Skeletal muscle cell (primary cell): ENCODE measurements around the gene BARHL1.

Experiments used
- DNase-seq: peaks from one replicate; pipeline ENCODE4 v3.0.0-alpha.2; 2010; ENCODE audit warnings: low read depth
- H3K4me3 ChIP-seq: 2 replicates; pipeline ENCODE4 v1.5.1; 2011; ENCODE audit warnings: low read depth, mild to moderate bottlenecking, control low read depth, low read length, moderate library complexity

The BARHL1 gene

DNA sequence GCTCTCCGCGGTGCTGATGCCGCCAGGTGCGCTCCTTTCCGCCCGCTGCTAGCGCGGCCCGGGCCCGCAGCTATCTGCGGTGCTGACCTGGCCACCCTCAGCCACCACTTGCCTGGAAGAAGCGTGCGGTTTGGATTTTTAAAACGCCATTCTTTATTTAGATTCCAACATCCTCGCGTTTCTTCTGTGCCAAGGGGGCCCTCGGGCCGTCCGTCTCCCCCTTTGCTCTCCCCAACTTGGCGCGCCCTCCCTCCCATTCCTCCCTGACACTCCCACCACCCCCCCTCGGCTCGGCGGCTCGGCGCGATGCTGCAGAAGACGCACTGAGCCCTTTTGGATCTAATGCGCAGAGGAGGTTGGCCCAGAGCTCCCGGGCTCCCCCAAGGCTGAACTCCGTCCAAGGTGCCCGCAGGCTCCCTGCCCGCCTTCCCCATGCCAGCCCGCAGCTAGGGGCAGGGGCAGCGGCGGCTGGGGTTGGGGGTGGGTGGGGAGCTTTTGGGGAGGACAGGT, at the start of gene BARHL1:
Gene BARHL1, plus strand, starts transcription at position 331 of the 510 bp plus-strand sequence. CDS start 192 bp downstream, outside the sequence.
- peak within 1 kb of the TSS; percentile 27 for H3K4me3 ChIP-seq
- no peak for DNase-seq

DNA sequence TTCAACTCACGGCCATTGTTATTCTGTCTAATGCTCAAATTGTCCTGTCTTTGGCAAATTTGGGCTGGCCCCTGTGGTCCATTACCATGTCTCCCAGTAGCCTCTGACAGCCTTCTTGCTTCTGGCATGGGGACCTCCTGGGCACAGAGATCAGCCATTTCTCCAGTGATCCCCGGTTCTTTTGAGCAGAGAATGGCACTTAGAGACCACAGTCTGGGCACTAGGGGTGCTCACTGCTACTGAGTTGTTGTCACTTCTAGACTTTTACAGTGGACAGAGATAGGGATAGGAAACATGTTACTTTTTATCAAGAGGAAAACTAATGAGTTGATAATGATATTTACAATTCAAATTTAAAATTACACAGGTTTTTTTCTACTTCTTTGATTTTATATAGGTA, 47.6 kb upstream of the BARHL1 start:
- no peak for DNase-seq
- H3K4me3 ChIP-seq, result no peak overlapping the region

DNA sequence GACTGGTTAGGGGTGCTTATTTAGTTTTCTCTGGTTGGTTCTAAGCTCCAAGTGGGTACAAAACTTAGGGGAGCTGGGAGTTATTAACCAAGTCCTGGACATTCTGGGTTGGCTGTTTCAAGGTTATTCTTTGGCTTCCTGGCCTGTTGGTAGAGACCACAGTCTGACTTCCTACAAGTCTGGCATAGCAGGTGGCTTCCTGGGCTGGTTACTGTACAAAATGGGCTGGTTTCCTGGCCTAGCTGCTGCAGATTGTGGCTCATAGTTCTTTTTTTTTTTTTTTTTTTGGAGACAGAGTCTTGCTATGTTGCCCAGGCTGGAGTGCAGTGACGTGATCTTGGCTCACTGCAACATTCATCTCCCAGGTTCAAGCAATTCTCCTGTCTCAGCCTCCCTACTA, 46.3 kb upstream of the BARHL1 start:
- no peak overlapping the region for H3K4me3 ChIP-seq
- no peak for DNase-seq

DNA sequence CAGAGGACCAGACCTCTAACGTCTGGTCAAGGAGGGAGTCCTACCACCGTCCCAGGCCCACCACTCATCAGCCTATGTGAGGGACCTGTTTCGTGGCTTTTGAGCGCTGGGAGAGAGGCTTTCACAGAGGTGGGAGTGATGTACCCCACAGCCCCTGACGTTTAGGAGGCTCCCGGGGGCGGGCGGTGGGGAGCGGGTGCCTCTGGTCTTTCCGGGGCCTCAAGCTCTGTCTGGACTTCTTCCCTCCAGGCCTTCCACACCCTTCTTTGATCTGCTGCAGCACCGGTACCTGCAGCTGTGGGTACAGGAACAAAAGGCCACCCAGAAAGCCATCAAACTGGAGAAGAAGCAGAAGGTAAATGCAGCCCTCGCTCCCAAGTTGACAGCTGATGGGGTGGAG, 45.1 kb upstream of the BARHL1 start:
- no peak for DNase-seq
- H3K4me3 ChIP-seq, result no peak overlapping the region

DNA sequence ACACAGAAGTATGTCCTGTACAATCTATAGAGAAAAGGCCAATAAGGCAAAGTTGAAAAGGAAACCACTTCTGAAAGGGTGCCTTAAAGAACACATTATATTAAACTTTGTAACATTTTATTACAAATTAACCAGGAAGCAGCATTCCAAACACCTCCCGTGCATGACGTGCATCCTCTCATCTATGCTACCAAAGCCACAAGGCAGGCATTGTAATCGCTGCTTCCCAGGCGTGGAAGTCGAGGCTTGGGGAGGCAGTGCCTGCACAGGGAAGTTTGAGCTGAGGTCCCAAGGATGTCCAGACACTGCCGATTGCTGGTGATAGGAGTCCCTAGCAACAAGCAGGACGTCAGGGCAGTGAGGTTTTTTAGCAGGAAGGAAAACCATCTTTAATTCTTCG, 44.3 kb upstream of the BARHL1 start:
- no peak overlapping the region for H3K4me3 ChIP-seq
- no peak for DNase-seq

DNA sequence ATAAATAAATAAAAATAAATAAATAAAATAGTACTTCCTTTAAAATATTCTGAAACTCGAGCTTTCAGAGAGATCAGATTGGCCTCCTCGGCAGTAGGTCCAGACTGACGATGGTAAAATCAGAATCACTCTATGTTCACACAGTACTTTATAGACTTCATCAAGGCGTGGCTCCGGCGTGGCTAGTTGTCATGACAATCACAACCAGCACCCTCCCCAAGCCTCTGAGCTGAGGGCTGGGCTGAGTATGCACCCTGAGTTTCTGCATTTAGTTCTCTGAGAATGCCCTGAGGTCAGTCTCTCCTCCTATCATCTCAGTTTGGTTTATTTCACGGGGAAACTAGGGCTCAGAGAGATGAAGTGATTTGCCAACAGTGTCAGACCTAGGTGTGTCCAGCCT, 43.3 kb upstream of the BARHL1 start:
- no peak for DNase-seq
- no peak overlapping the region for H3K4me3 ChIP-seq

DNA sequence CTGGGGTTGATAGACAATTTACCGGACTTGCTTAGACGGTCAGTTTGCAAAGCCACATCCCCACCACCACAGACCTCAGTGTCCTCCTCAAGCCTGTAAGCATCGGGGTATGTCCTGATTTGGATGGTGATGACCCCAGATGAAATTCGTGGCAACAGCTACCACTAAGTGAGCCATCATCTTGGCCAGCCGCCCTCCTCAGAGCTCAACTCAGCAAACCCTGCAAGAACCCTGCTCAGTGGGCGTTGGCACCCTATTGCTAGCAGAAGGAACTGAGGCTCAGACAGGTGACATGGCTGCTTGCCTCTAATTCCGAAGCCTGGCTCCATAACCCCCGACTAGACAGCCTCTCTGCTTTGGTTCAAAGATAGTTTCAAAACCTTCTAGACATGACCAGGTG, 41.4 kb upstream of the BARHL1 start:
- DNase-seq, result no peak
- H3K4me3 ChIP-seq, result no peak overlapping the region

DNA sequence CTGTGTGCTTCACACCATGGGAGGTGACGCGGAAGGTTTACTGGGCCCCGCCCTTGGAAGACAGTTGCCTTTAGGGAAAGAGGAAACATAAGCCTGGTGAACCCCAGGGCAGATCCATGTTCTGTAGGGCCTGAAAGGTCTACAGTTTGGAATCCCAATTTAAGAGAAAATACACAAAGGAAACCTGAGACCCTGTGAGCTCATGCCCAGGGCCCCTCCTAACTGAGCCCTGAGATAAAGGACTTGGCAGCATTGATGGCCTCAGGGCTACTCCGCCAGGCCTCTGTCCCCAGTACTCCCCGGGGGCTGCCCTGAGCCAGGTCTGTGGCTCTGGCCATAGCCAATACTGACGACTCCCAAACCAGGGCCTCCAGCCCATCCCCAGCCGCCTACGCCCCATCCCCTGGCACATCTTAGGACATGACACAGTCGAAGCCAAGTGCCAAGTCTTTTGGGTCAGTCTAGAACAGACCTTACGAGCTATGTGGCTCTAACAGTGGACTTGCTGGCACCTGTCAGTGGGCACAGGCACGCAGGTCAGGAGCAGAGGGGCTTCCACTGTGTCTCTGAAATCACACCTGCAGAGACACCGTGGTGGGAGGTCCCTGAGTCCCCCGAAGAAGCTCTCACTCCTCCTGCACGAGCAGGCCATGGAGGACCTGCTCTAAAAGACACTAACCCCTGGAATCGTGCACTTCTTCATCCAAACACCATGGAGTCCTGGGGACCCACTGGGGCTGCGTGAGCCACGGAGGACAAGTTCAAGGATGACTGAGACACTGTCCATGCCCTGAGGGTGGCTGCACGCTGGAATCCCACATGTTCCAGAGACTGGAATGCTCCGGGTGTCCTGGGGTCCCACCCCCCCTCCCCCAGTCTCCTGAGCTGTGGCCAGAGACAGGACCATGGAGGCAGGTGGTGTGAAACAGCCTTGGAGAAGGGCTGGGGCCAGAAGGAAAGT, 40.3 kb upstream of the BARHL1 start:
- H3K4me3 ChIP-seq, result no peak overlapping the region
- DNase-seq, result no peak

DNA sequence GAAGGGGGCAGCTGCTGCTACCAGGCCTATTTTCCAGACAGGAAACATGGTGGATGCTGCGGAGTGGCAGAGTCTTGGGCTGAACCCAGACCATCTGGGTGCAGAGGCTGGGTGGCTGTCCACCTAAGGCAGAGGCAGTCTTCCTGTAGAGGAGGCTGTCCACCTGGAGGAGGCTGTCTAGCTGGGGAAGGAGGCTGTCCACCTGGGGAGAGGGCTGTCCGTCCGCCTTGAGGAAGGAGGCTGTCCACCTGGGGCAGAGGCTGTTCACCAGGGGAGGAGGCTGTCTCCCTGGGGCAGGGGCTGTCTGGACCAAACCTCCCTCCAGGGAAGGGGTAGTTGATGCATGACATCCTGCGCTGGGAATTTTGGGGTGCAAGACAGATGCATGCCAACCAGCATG, 39.2 kb upstream of the BARHL1 start:
- no peak for DNase-seq
- H3K4me3 ChIP-seq, result no peak overlapping the region

DNA sequence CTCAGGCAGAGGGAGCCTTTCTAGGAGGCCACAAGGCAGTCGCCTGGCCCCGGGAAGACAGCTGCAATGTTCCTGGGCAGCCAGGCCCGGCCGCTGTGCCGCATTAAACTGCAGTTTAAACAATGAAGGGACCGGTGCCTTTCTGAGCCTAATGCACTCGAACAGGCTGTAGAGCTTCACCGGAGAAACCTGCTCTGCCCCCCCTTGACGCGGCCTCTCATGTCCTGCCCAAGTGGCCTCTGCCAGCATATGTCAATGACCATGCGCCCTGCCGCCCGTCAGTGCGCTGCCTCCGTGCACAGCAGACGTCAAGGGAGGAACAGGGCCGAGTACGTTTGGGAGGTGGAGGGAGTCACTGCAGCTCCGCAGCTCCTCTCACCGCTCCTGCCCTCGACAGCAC, 38.4 kb upstream of the BARHL1 start:
- H3K4me3 ChIP-seq, result no peak overlapping the region
- DNase-seq, result no peak

DNA sequence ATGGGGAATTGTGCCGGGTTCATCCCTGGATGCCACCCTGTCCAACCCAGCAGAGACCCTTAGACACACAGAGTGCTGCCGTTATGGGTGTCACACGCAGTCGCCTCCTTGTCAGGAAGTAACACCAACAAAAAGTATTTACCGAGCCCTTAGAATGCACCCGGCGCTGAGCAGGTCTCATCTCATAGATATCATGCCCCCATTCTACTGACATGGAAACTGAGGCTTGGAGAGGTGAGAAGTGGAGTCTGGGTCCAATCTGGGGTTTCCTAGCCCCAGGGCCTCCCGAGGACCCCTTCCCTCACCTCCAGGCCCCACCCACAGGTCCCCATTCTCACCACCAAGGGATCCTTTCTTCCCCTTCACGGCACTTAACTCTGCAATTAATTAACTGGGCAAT, 36.8 kb upstream of the BARHL1 start:
- no peak for DNase-seq
- no peak overlapping the region for H3K4me3 ChIP-seq

DNA sequence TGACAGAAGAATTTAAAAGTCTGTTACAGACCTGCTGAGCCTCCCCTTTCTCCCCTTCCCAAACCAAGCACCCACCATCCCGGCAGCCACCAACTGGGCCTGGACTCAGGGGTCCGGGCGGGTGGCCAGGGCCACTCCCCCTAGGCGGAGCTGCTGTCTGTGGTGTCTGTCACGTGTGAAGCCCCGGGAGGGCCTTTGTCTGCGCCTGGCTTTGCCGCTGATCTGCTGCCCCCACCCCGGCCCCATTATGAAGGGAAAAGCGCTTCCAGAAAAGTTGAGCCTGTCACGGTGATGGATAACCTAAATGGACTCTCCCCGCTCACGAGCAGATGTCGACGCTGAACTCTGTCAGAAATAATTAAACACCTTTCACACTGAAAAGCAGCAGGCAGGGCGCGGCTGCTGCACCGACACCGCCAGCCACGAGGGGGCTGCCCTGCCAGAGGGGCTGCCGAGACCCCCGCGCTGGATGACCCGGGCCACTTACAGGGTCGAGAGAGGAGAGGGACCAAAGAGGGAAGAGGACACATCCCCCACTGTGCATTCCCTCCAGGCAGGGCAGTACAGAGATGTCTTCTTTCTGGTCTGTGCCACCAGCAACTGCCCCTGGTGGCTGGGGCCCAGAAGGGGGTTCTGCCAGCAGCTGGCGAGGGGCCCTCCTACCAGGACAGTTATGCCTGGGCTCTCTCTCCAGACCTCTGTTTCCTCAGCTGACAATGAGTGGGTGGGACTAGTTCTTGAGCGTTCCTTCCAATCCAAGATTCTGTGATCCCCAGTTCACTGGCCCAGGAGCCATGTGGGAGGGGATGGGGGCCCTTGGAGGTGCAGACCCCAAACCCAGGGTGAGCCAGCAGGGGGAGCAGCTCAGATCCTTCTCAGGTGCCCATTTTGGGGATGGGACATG, 36.0 kb upstream of the BARHL1 start:
- peak overlapping the region; percentile 31 for H3K4me3 ChIP-seq
- no peak for DNase-seq

DNA sequence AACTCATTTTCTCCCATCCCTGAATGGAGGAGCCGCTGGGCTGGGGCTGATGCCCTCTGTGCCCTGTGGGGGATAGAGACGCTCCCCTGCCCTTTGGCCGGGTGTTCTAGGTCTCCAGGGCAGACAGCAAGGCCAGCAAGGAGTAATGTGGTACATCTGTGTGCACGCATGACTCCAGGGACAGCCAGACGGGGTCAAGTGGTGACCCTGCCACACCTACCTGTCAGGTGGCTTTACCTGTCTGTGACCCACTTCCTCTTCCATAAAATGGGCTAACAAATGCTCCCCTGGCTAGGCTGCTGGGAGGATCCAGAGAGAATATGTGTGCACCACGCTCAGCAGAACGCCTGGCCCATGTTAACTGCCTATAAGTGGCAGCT, 35.4 kb upstream of the BARHL1 start:
- no peak overlapping the region for H3K4me3 ChIP-seq
- no peak for DNase-seq

DNA sequence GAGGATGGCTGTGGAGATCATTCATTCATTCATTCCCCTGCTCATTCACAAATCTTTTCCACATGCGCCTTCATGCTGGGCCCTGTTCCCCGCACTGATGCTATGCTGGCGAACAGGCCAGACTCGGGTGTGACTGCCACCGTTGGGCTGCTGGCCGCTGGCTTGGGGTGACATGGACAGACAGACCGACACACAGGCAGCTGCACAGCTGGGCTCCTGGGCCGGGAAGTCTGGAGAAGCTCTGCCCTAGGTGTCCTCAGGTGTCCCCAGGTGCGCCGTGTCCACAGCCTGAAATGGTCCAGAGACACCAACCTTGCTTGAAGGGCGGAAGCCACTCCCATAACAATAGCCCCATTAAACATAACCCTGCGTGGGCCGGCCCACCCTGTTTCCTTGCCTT, 35.0 kb upstream of the BARHL1 start:
- no peak for DNase-seq

DNA sequence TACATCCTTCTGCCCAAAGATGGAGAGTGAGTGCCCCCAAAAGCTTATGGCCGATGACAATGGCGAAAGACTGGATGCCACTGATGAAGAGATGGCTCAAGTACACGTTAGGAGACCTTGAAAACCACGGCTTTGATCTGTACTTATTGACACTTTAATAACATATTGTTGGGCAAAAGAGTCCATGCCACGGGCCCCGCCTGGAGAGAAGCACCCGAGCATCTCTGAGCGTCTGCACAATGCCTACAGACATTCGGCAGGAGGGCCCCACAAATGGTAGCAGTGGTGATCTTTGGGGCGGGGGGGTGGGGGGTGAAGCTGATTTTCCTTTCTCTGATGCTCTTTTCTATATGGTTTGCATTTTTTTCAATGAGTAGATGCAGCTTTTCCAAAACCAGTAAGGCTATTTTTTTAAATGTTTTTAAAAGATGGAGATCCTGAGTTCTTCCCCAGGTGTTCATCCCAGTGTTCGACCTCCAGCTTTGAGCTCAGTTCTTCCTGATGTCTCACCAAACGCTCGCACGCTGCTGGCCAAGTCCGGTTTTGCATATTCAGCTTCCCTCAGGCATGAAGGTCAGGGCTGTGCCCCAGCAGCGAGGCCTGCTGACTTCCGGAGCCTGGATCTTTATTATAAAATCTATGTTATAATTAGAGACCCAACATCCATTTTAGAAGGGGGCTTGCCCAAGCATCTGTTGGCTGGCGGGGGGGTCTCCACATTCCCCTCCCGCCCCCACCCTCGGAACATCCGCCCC, 34.3 kb upstream of the BARHL1 start:
- no peak overlapping the region for H3K4me3 ChIP-seq
- no peak for DNase-seq

More for the DNA sequence above, 35.0 kb upstream of the BARHL1 start:
- no peak overlapping the region for H3K4me3 ChIP-seq

DNA sequence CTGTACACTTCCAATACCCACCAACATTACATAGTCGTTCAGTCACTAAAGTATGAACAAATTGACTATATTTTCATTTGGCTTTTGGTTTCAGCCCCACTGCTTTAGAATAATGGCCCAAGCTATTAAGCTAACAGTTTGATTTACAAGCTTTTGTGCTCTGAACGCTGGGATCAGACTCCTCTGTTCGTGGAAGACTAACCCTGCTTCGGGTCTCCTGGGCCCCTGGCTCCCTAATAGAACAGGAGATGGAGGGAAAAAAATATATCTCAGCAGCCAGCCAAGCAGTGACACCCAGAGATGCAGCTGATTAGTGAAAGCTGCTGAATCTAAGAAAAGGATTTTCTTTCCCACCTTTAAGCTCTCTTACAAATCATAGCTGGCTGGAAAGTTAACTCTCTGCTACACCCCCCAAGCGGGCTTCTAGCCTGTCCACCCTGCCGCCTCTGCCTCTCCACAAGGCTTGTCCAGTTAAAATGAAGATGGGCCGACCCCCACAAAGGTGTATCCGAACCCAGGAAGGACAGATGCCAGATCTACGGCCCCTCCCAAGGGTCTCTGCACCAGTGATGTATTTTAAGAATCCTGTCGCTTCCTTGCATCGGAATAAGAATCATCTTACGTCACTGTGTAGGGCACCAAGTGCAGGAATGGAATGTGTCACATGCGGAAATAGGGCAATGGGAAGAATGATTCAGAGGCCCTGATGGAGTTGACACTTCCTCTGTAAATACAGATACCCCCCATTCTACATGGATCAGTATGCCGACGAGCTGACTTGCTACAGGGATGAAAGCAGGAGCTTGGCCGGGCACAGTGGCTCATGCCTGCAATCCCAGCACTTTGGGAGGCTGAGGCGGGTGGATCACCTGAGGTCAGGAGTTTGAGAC, 33.4 kb upstream of the BARHL1 start:
- no peak overlapping the region for H3K4me3 ChIP-seq
- no peak for DNase-seq

DNA sequence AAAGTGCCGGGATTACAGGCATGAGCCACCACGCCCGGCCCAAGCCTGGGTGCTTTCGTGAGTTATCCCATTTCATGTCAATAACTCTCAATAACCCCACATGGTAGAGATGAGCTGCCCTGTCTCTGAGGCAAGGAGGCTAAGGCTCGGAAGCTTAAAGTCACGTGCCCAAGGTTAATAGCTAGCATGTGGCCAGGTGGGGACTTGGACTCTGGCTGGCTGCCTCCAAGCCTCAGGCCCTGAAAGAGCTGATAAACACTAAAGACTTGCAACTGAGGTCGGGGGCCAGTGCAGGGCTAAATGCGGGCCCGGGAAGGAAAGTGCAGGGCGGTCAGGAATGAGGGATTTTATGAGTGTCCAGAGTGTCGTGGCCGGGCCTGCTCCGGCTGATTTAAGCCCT, 30.9 kb upstream of the BARHL1 start:
- no peak overlapping the region for H3K4me3 ChIP-seq
- DNase-seq, result no peak

DNA sequence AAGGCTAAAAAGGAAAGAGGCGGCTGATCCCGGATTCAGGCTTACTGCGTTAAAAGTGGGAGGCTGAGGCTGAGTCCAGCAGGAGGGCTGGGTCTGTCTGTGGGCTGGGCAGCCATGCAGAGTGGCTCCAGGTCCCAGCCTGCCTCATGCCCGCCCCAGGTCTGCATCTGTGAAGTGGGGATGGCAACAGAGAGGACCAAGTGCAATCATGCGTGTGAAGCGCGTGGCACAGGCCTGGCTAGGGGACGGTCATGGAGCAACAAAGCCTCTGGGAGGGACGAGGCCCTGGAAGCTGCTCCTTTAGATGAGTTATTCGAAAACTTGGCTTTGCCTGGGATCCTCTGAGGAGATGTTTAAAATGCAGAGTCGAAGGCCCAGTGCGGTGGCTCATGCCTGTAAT, 30.4 kb upstream of the BARHL1 start:
- no peak for DNase-seq
- H3K4me3 ChIP-seq, result no peak overlapping the region

DNA sequence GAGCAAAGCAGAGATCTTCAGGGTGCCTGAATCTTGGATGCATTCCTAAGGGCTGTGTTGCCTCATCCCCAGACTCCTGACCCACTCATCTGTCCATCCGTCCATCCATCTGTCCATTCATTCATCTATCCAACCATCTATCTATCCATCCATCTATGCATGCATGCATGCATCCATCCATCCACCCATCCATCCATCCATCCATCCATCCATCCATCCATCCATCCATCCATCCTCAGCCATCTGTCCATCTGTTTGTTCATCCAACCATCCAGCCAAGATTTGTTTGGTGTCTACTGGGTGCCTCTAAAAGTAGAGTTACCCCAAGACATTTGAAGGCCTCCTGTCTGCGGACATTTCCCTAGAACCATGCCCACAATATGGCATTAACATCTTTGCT, 27.7 kb upstream of the BARHL1 start:
- no peak overlapping the region for H3K4me3 ChIP-seq
- no peak for DNase-seq
